ENCODE results near the gene BRAT1.

The BRAT1 gene

GRCh38 chr7:2495418-2496299 is 59.7 kb downstream of the BRAT1 start:
- TF ChIP-seq, protein P1, sequence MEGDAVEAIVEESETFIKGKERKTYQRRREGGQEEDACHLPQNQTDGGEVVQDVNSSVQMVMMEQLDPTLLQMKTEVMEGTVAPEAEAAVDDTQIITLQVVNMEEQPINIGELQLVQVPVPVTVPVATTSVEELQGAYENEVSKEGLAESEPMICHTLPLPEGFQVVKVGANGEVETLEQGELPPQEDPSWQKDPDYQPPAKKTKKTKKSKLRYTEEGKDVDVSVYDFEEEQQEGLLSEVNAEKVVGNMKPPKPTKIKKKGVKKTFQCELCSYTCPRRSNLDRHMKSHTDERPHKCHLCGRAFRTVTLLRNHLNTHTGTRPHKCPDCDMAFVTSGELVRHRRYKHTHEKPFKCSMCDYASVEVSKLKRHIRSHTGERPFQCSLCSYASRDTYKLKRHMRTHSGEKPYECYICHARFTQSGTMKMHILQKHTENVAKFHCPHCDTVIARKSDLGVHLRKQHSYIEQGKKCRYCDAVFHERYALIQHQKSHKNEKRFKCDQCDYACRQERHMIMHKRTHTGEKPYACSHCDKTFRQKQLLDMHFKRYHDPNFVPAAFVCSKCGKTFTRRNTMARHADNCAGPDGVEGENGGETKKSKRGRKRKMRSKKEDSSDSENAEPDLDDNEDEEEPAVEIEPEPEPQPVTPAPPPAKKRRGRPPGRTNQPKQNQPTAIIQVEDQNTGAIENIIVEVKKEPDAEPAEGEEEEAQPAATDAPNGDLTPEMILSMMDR (conservative IDR thresholded peaks at IDR 0.05): no peak
- no peak for TF ChIP-seq ZFX (IDR thresholded peaks at IDR 0.05)
- H3K27ac ChIP-seq: no peak overlapping the region

GRCh38 chr7:2494191-2495130 is 60.9 kb downstream of the BRAT1 start:
- TF ChIP-seq ZFX (IDR thresholded peaks at IDR 0.05): no peak
- TF ChIP-seq, protein P1 (conservative IDR thresholded peaks at IDR 0.05): no peak
- H3K27ac ChIP-seq: no peak overlapping the region

DNA sequence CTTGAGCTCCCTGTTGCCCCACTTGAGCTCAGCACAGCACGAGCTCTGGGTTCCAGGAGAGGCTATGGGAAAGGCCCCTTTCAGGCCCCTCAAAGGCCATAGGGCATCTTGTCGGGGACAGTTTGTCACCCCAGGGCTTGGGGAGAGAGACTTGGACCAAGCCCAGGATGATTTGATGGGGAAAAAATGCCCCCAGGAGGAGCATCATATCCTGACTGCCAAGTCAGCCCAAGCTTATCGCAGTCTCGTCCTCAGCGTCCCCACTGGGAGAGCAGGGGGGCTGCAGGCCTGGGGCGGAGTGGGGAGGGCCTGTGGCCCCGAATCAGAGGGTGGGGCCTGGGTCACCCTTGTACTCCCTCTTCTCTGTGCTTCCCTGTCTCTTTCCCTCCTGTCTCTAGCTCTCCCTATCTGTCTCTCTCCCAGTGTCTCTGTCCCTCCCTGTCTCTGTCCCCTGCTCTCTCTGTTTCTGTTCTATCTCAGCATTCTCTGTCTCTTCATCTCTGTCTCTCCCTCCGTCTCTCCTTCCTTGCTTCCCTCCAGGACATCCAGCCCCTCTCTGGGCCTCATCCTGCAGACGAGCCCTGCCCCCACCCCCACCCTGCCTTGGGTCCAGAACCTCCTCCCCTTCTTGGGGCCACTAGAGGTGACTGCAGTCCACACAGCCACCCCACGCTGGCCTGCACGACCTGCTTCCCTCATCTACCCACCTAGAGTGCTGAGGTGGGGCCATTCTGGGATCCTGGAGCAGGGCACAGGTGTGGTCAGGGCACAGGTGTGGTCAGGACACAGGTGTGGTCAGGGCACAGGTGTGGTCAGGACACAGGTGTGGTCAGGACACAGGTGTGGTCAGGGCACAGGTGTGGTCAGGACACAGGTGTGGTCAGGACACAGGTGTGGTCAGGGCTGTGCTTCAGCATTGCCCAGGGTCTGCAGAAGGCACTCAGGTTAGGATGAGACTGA is 61.8 kb downstream of the BRAT1 start:
- TF ChIP-seq, protein P1 (conservative IDR thresholded peaks at IDR 0.05): no peak
- TF ChIP-seq ZFX (IDR thresholded peaks at IDR 0.05): no peak
- H3K27ac ChIP-seq: no peak overlapping the region

DNA sequence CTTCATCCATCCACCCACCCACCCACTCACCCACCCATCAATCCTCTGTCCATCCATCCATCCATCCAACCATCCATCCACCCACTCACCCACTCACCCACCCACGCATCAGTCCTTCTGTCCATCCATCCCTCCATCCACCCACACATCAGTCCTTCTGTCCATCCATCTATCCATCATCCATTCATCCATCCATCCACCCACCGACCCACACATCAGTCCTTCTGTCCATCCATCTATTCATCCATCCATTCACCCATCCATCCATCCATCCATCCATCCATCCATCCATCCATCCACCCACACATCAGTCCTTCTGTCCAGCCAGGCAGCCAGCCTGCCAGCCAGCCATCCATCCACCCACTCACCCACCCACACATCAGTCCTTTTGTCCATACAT is 63.3 kb downstream of the BRAT1 start:
- H3K27ac ChIP-seq: no peak overlapping the region
- TF ChIP-seq, protein P1 (conservative IDR thresholded peaks at IDR 0.05): no peak
- no peak for TF ChIP-seq ZFX (IDR thresholded peaks at IDR 0.05)

GRCh38 chr7:2490181-2490651 is 65.1 kb downstream of the BRAT1 start:
- no peak for TF ChIP-seq ZFX (IDR thresholded peaks at IDR 0.05)
- TF ChIP-seq, protein P1 (conservative IDR thresholded peaks at IDR 0.05): no peak
- H3K27ac ChIP-seq: no peak overlapping the region

DNA sequence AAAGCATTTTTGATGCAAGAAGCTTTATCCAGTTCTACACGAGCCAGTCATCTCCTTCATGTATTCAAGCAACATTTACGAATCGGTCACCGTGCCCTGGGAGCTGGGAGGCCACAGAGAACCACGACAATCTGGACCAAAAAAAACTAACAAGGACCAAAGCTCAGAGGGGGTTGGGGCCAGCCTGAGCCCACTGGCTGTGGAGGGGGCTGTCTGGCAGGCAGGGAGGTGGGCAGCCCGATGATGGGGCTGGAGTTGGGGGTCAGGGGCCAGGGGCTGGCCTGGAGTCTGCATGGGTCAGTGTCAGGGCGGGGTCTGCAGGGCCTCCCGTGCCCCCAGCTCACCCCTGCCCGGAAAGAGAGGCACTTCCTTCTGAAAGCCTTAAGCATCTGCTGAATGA is 66.6 kb downstream of the BRAT1 start:
- H3K27ac ChIP-seq: no peak overlapping the region
- TF ChIP-seq, protein P1 (conservative IDR thresholded peaks at IDR 0.05): no peak
- no peak for TF ChIP-seq ZFX (IDR thresholded peaks at IDR 0.05)
